ENCODE data around the gene SH3RF2.

DNA sequence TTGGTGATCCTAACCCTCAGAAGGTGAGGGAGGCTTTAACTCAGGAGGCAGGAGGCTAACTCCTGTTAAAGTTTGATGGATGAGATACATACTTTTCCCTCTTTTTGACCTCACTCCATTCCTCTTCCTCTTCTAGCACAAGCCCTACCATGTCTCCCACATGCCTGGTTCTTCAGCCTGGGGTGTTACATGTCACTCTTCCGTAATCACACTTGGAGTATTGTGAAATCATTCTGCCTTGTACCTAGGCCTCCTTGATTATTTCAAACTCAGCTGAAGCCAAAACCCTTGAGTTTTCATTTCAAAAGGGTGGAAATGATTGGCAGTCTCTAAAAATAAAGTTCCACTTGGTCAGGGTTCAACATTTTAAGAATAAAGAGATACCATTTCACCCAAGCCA, 167.2 kb downstream of the SH3RF2 start:
- no peak for TF ChIP-seq NR2F2 (IDR thresholded peaks at IDR 0.05; ENCODE audit: borderline replicate concordance, low read depth)
- TF ChIP-seq, protein P1, sequence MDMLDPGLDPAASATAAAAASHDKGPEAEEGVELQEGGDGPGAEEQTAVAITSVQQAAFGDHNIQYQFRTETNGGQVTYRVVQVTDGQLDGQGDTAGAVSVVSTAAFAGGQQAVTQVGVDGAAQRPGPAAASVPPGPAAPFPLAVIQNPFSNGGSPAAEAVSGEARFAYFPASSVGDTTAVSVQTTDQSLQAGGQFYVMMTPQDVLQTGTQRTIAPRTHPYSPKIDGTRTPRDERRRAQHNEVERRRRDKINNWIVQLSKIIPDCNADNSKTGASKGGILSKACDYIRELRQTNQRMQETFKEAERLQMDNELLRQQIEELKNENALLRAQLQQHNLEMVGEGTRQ (IDR thresholded peaks at IDR 0.05; ENCODE audit: low read depth, low read length): no peak
- TF ChIP-seq, protein P1 (CRISPR knock-in tag; IDR thresholded peaks at IDR 0.05; ENCODE audit: borderline replicate concordance): no peak
- TF ChIP-seq, protein P2, sequence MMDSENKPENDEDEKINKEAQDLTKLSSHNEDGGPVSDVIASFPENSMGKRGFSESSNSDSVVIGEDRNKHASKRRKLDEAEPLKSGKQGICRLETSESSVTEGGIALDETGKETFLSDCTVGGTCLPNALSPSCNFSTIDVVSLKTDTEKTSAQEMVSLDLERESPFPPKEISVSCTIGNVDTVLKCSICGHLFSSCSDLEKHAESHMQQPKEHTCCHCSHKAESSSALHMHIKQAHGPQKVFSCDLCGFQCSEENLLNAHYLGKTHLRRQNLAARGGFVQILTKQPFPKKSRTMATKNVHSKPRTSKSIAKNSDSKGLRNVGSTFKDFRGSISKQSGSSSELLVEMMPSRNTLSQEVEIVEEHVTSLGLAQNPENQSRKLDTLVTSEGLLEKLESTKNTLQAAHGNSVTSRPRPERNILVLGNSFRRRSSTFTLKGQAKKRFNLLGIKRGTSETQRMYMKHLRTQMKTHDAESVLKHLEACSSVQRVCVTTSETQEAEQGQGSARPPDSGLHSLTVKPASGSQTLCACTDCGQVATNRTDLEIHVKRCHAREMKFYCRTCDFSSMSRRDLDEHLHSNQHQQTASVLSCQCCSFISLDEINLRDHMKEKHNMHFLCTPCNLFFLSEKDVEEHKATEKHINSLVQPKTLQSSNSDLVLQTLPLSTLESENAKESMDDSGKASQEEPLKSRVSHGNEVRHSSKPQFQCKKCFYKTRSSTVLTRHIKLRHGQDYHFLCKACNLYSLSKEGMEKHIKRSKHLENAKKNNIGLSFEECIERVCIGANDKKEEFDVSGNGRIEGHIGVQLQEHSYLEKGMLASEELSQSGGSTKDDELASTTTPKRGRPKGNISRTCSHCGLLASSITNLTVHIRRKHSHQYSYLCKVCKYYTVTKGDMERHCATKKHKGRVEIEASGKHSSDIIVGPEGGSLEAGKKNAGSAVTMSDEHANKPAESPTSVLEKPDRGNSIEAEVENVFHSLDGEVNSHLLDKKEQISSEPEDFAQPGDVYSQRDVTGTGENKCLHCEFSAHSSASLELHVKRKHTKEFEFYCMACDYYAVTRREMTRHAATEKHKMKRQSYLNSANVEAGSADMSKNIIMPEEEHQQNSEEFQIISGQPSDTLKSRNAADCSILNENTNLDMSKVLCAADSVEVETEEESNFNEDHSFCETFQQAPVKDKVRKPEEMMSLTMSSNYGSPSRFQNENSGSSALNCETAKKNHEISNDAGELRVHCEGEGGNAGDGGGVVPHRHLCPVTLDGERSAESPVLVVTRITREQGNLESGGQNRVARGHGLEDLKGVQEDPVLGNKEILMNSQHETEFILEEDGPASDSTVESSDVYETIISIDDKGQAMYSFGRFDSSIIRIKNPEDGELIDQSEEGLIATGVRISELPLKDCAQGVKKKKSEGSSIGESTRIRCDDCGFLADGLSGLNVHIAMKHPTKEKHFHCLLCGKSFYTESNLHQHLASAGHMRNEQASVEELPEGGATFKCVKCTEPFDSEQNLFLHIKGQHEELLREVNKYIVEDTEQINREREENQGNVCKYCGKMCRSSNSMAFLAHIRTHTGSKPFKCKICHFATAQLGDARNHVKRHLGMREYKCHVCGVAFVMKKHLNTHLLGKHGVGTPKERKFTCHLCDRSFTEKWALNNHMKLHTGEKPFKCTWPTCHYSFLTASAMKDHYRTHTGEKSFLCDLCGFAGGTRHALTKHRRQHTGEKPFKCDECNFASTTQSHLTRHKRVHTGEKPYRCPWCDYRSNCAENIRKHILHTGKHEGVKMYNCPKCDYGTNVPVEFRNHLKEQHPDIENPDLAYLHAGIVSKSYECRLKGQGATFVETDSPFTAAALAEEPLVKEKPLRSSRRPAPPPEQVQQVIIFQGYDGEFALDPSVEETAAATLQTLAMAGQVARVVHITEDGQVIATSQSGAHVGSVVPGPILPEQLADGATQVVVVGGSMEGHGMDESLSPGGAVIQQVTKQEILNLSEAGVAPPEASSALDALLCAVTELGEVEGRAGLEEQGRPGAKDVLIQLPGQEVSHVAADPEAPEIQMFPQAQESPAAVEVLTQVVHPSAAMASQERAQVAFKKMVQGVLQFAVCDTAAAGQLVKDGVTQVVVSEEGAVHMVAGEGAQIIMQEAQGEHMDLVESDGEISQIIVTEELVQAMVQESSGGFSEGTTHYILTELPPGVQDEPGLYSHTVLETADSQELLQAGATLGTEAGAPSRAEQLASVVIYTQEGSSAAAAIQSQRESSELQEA (CRISPR knock-in tag; IDR thresholded peaks at IDR 0.05; ENCODE audit: not compliant biosample characterization): no peak
- TF ChIP-seq BRD4 (CRISPR knock-in tag; IDR thresholded peaks at IDR 0.05): no peak
- no peak for TF ChIP-seq MTA1 (CRISPR knock-in tag; IDR thresholded peaks at IDR 0.05; ENCODE audit: borderline replicate concordance)
- TF ChIP-seq, protein P3, sequence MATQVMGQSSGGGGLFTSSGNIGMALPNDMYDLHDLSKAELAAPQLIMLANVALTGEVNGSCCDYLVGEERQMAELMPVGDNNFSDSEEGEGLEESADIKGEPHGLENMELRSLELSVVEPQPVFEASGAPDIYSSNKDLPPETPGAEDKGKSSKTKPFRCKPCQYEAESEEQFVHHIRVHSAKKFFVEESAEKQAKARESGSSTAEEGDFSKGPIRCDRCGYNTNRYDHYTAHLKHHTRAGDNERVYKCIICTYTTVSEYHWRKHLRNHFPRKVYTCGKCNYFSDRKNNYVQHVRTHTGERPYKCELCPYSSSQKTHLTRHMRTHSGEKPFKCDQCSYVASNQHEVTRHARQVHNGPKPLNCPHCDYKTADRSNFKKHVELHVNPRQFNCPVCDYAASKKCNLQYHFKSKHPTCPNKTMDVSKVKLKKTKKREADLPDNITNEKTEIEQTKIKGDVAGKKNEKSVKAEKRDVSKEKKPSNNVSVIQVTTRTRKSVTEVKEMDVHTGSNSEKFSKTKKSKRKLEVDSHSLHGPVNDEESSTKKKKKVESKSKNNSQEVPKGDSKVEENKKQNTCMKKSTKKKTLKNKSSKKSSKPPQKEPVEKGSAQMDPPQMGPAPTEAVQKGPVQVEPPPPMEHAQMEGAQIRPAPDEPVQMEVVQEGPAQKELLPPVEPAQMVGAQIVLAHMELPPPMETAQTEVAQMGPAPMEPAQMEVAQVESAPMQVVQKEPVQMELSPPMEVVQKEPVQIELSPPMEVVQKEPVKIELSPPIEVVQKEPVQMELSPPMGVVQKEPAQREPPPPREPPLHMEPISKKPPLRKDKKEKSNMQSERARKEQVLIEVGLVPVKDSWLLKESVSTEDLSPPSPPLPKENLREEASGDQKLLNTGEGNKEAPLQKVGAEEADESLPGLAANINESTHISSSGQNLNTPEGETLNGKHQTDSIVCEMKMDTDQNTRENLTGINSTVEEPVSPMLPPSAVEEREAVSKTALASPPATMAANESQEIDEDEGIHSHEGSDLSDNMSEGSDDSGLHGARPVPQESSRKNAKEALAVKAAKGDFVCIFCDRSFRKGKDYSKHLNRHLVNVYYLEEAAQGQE (IDR thresholded peaks at IDR 0.05; ENCODE audit: borderline replicate concordance in 1 of 2, low read depth in 1 of 2, low read length in 2 of 2): no peak
- TF ChIP-seq, protein P4, sequence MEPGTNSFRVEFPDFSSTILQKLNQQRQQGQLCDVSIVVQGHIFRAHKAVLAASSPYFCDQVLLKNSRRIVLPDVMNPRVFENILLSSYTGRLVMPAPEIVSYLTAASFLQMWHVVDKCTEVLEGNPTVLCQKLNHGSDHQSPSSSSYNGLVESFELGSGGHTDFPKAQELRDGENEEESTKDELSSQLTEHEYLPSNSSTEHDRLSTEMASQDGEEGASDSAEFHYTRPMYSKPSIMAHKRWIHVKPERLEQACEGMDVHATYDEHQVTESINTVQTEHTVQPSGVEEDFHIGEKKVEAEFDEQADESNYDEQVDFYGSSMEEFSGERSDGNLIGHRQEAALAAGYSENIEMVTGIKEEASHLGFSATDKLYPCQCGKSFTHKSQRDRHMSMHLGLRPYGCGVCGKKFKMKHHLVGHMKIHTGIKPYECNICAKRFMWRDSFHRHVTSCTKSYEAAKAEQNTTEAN (CRISPR knock-in tag; conservative IDR thresholded peaks at IDR 0.05): no peak
- no peak for TF ChIP-seq FOXK1 (CRISPR knock-in tag; IDR thresholded peaks at IDR 0.05; ENCODE audit: borderline replicate concordance, low read depth)
- TF ChIP-seq, protein P5, sequence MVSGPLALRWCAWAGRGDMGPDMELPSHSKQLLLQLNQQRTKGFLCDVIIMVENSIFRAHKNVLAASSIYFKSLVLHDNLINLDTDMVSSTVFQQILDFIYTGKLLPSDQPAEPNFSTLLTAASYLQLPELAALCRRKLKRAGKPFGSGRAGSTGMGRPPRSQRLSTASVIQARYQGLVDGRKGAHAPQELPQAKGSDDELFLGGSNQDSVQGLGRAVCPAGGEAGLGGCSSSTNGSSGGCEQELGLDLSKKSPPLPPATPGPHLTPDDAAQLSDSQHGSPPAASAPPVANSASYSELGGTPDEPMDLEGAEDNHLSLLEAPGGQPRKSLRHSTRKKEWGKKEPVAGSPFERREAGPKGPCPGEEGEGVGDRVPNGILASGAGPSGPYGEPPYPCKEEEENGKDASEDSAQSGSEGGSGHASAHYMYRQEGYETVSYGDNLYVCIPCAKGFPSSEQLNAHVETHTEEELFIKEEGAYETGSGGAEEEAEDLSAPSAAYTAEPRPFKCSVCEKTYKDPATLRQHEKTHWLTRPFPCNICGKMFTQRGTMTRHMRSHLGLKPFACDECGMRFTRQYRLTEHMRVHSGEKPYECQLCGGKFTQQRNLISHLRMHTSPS (CRISPR knock-in tag; IDR thresholded peaks at IDR 0.05; ENCODE audit: low read depth): no peak
- TF ChIP-seq KLF13 (CRISPR knock-in tag; IDR thresholded peaks at IDR 0.05): no peak
- TF ChIP-seq, protein P6, sequence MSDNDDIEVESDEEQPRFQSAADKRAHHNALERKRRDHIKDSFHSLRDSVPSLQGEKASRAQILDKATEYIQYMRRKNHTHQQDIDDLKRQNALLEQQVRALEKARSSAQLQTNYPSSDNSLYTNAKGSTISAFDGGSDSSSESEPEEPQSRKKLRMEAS (IDR thresholded peaks at IDR 0.05): no peak
- TF ChIP-seq, protein P7, sequence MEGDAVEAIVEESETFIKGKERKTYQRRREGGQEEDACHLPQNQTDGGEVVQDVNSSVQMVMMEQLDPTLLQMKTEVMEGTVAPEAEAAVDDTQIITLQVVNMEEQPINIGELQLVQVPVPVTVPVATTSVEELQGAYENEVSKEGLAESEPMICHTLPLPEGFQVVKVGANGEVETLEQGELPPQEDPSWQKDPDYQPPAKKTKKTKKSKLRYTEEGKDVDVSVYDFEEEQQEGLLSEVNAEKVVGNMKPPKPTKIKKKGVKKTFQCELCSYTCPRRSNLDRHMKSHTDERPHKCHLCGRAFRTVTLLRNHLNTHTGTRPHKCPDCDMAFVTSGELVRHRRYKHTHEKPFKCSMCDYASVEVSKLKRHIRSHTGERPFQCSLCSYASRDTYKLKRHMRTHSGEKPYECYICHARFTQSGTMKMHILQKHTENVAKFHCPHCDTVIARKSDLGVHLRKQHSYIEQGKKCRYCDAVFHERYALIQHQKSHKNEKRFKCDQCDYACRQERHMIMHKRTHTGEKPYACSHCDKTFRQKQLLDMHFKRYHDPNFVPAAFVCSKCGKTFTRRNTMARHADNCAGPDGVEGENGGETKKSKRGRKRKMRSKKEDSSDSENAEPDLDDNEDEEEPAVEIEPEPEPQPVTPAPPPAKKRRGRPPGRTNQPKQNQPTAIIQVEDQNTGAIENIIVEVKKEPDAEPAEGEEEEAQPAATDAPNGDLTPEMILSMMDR (CRISPR knock-in tag; IDR thresholded peaks at IDR 0.05): no peak
- no peak for TF ChIP-seq FOXJ3 (CRISPR knock-in tag; IDR thresholded peaks at IDR 0.05; ENCODE audit: borderline replicate concordance)
